ENCODE measurements around the gene NMRK1.

NMRK1 gene

GRCh38 chr9:75087824-75088645 is at the start of gene NMRK1, which contains the start of gene OSTF1:
NMRK1 (minus strand) TSS chr9:75088155; CDS start chr9:75083115, 5,040 bp downstream.
OSTF1 (plus strand) TSS chr9:75088514; CDS start chr9:75088693, 179 bp downstream.
- DNase-seq (ENCODE audit: low read depth): peak; percentile 96

- DNase-seq (ENCODE audit: low read depth): no peak
Observed at GRCh38 chr9:75134495-75134894, 46.5 kb upstream of the NMRK1 start.

- no peak for DNase-seq (ENCODE audit: low read depth)
Observed at GRCh38 chr9:75133396-75133795, 45.4 kb upstream of the NMRK1 start.

DNA sequence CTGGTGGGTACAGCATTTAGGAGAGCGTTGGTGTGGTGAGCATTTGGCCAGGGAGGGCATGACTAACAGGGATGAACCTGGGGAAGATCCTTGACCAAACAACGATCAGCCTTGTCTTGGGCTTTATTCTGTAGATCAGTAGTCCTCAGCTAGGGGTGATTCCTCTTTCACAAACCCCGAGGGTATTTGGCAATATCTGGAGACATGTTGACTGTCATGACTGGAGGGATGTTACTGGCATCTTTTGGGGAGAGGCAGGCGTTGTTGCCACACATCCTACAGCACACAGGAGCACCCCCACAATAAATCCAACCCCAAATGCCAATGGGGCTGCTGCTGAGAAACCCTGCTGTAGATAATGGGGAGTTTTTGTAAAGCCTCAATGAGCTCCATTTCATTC is 44.3 kb upstream of the NMRK1 start:
- DNase-seq (ENCODE audit: low read depth): no peak

- DNase-seq (ENCODE audit: low read depth): no peak
Observed at GRCh38 chr9:75131700-75132099, 43.7 kb upstream of the NMRK1 start.

DNA sequence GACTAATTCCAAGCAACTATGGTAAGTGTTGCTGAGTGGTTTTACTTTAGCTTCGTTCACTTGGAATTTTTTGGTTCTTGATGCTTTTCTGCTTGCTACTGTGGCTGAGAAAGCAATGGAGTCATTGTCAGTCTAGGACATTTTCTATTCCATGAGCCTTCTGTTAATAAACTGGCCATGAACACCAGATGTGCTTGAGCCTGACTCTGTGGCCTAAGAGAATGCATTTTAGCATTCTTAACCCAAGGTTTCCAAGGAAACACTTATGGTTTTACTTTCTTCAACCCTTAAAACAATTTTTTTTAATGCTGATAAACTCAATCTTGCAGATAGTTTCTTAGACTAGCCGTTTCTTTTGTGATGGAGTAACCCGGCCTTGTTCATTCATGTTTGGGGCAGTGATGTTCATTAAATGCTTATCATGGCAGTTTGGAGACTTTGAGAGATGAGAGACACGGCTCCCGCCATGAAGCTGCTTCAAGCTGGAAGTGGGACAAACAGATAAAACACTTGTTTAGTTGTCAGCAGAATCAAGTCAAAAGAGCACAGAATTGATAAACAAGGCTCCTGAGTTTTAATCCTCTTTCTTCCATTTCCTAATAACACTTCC is 42.8 kb upstream of the NMRK1 start:
- DNase-seq (ENCODE audit: low read depth): no peak

GRCh38 chr9:75130172-75130571 is 42.2 kb upstream of the NMRK1 start:
- no peak for DNase-seq (ENCODE audit: low read depth)

- no peak for DNase-seq (ENCODE audit: low read depth)
Observed at GRCh38 chr9:75128535-75128934, 40.6 kb upstream of the NMRK1 start.

DNA sequence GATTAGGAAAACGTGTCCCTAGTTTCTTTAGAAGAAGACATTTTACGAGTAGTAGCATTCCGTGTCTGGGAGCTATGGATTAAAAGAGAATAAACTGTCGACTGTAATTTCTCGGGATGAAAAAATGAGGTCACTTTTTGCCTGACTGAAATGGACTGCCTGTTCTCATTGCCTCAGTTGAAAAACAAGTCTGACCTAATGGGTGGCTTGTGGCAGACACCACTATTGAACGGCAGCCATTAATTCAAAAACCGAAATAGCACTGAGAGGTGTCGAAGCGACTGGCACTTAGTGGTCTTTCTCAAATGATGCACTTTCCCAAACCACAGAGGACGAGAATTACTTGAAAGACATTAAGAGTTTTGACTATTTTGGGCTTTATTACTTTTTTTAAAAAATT is 35.7 kb upstream of the NMRK1 start:
- no peak for DNase-seq (ENCODE audit: low read depth)

GRCh38 chr9:75121914-75122558 is 34.1 kb upstream of the NMRK1 start:
- DNase-seq (ENCODE audit: low read depth): no peak

- no peak for DNase-seq (ENCODE audit: low read depth)
Observed at GRCh38 chr9:75120686-75121085, 32.7 kb upstream of the NMRK1 start.

DNA sequence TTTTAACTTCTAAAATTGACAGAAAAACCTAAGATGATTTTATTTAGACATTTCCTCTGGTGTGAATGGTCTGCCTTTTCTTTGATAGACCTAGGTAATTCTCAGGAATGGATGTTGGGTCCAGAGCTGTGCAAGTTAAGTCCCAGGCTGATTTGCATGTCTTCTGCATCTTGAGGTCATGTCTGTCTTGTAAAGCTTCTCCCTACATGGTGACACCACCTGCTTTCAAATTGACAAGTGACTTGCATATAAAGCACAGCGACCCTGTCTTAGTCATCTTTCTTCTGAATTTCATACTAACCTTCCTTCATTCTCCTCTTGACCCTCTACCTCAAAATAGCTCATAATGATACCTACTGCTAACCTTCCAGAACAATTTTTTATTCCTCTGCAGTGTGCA is 29.6 kb upstream of the NMRK1 start:
- no peak for DNase-seq (ENCODE audit: low read depth)

DNA sequence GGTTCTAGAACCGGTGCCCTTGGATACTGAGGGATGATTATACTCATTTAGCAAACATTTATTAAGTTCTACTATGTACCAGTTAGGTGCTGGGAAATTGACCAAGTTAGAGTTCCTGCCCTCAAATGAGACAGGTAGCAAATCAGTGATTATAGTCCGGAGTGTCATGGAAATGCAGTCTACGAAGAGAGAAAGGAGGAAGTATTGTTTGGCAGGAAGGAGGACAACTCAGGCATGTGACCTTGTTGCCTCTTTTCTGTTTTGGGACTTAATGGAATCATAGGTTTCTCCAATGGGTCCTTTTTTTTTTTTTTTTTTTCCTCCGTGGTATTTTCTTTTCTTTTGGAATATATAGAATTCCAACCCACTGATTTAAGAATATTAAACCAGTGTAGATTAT is 28.4 kb upstream of the NMRK1 start:
- no peak for DNase-seq (ENCODE audit: low read depth)

- DNase-seq (ENCODE audit: low read depth): no peak
Observed at GRCh38 chr9:75112789-75113188, 24.8 kb upstream of the NMRK1 start.

DNA sequence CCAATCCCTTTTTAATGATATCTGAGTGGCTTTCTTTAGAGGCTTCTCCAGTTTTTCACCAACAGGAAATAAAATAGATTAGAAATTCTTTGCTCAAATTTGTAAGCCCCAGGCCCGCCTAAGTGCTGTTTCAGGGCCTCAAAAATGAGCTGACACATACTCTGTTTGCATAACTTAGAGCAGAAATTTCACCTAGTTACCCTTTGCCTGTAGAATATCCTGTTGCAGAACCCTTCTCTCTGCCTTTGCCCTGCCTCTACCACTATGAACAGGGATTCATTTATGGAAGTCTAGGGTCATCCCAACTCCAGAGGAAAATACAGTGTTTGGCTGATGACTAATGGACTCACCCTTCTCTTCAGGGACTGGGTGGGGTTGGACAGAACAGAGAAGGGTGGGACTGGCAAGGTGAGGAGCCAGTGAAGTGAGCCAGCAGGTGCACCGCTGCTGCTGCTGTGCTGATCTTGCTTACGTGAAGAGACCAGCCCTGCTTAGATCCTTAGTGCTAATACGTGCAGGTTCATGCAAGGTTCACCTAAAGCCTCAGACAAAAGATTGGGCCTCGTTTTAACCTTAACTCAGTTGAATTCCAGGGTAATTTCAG is 23.2 kb upstream of the NMRK1 start:
- DNase-seq (ENCODE audit: low read depth): no peak

- DNase-seq (ENCODE audit: low read depth): no peak
Observed at GRCh38 chr9:75109210-75109839, 21.4 kb upstream of the NMRK1 start.

DNA sequence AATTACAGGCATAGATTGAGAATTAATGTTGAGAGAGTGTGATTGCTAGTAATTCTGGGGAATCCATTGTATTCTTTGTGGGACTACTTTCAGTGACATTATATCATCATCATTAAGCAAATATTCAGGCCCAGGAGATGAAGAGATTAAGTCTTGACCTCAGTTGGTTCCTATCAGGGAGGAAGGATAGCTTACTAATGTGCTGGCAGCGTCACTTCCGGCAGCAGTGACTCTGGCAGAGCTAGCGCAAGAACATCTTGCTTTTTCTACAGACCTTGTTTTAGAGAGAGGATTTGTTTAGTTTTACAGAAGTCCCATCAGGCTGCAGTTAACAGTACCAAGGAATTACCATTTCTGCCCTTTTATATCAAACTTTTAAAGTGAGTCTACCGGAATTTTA is 20.6 kb upstream of the NMRK1 start:
- DNase-seq (ENCODE audit: low read depth): peak; percentile 85

- DNase-seq (ENCODE audit: low read depth): no peak
Observed at GRCh38 chr9:75106857-75107256, 18.9 kb upstream of the NMRK1 start.

DNA sequence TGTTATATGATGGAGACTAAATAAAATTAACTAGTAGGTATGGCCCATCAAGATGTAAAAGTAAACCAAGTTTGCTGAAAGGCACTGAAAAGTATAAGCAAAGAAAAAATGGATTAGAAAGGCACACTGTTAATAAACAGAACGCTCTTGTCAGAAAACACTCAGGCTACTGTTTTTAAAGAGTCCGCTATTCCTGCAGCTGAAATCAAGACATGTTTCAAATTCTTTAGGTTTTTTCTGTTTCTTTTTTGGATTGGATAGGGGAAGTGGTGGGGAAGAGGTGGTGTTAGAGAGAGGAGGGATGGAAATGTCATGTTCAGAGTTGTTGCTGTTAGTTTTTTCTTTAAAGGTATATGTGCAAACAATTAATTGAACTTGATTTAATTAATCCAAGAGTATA is 17.9 kb upstream of the NMRK1 start:
- DNase-seq (ENCODE audit: low read depth): no peak

- DNase-seq (ENCODE audit: low read depth): no peak
Observed at GRCh38 chr9:75105019-75105540, 17.1 kb upstream of the NMRK1 start.

- no peak for DNase-seq (ENCODE audit: low read depth)
Observed at GRCh38 chr9:75104607-75105006, 16.7 kb upstream of the NMRK1 start.

GRCh38 chr9:75102177-75102790 is 14.3 kb upstream of the NMRK1 start:
- DNase-seq (ENCODE audit: low read depth): no peak
